B cell (primary cell): ENCODE results near the gene TJP2. TPM values are rescaled to one million over a fixed set of nuclear protein-coding genes. Genes with fewer than 3 reads are reported as not detected.

Source experiments
- ATAC-seq: fragments of 200-7000 bp; cut with Tn5 transposase; one replicate; pipeline ENCODE4 v1.10.0; 2021; ENCODE audit warnings: low read depth, mild to moderate bottlenecking, moderate number of reproducible peaks, moderate library complexity
- CTCF ChIA-PET: fragments of 350-600 bp; sonication (Branson Sonifier 250); formaldehyde crosslinking; loops from one replicate; lab custom pipeline; 2021; ENCODE audit warnings: antibody characterized with exemption, inconsistent platforms; lab: Charles Lee
- POLR2A ChIA-PET: fragments of 350-600 bp; sonication (Branson Sonifier 250); formaldehyde crosslinking; loops from one replicate; lab custom pipeline; 2021; ENCODE audit warnings: antibody characterized with exemption; lab: Charles Lee
- DNase-seq: peaks from one replicate; pipeline ENCODE4 v3.0.0; 2013
- H2AFZ ChIP-seq: 2 replicates; pipeline ENCODE4 v1.6.1; 2012; ENCODE audit warnings: mild to moderate bottlenecking, low read depth, low read length; ENCODE audit not compliant: insufficient read depth, poor library complexity, severe bottlenecking
- H3K27ac ChIP-seq, 2 donors: 1 replicate in 1 of 2; 2 replicates in 1 of 2; pipeline ENCODE4 v1.5.1; 2012 to 2013; ENCODE audit warnings: low read length in 2 of 2, mild to moderate bottlenecking in 2 of 2, moderate library complexity in 1 of 2
- H3K27me3 ChIP-seq, 4 experiments: fragments of 200-600 bp in 1 of 4; sonication (generic) in 1 of 4; replicated peaks in 1 of 4; 1 replicate in 2 of 4; 2 replicates in 2 of 4; pipeline versions ENCODE4 v1.6.1 to v1.7.0; 2013 to 2016; ENCODE audit warnings: low read length in 3 of 4, mild to moderate bottlenecking in 2 of 4, mixed read lengths in 1 of 4, moderate library complexity in 1 of 4; ENCODE audit not compliant: insufficient read depth in 4 of 4, control insufficient read depth in 3 of 4; ENCODE audit errors: control extremely low read depth in 1 of 4
- H3K36me3 ChIP-seq, 2 experiments: replicated peaks in 1 of 2; 1 replicate in 1 of 2; 2 replicates in 1 of 2; pipeline versions ENCODE4 v1.6.1 to v1.7.1; 2013; ENCODE audit warnings: low read length in 1 of 2; ENCODE audit not compliant: insufficient read depth in 2 of 2, control insufficient read depth in 1 of 2; ENCODE audit errors: control extremely low read depth in 1 of 2, extremely low read depth in 1 of 2
- H3K4me1 ChIP-seq, 2 donors: fragments of 200-600 bp in 1 of 2; sonication (generic) in 1 of 2; 1 replicate in 1 of 2; 2 replicates in 1 of 2; pipeline versions ENCODE4 v1.5.1 to v1.6.1; 2013 to 2017; ENCODE audit warnings: low read length in 2 of 2; ENCODE audit not compliant: control insufficient read depth in 2 of 2, insufficient read depth in 2 of 2
- H3K4me2 ChIP-seq: replicated peaks from 2 replicates; pipeline ENCODE3; 2012; ENCODE audit warnings: mild to moderate bottlenecking, low read depth, low read length; ENCODE audit not compliant: poor library complexity, severe bottlenecking
- H3K4me3 ChIP-seq, 5 experiments: fragments of 200-600 bp in 1 of 5; sonication (generic) in 1 of 5; 1 replicate in 3 of 5; 2 replicates in 2 of 5; pipeline versions ENCODE4 v1.5.1 to v1.7.0; 2011 to 2016; ENCODE audit warnings: low read length in 4 of 5, mild to moderate bottlenecking in 4 of 5, low read depth in 2 of 5, control low read depth in 1 of 5, moderate library complexity in 1 of 5; ENCODE audit not compliant: insufficient read depth in 1 of 5; ENCODE audit errors: control extremely low read depth in 1 of 5, extremely low read depth in 1 of 5
- H3K79me2 ChIP-seq: fragments of 200-600 bp; sonication (generic); one replicate; pipeline ENCODE4 v1.6.0; 2016; ENCODE audit warnings: low read length; ENCODE audit not compliant: control insufficient read depth, insufficient read depth
- H3K9ac ChIP-seq: fragments of 200-600 bp; sonication (generic); 2 replicates; pipeline ENCODE4 v1.6.1; 2017; ENCODE audit warnings: mild to moderate bottlenecking, low read length, moderate library complexity
- H3K9me3 ChIP-seq, 3 donors: one replicate each; pipeline versions ENCODE4 v1.6.1 to v1.7.1; 2013; ENCODE audit warnings: low read length in 2 of 3; ENCODE audit not compliant: control insufficient read depth in 2 of 3, insufficient read depth in 1 of 3; ENCODE audit errors: control extremely low read depth in 1 of 3
- H4K20me1 ChIP-seq: 2 replicates; pipeline ENCODE4 v1.6.0; 2012; ENCODE audit warnings: mild to moderate bottlenecking, low read length; ENCODE audit not compliant: insufficient read depth, control insufficient read depth, poor library complexity, severe bottlenecking
- H3K27ac Mint-ChIP-seq: one replicate; pipeline ENCODE4 v1.8.0; 2021; ENCODE audit warnings: mixed read lengths
- H3K27me3 Mint-ChIP-seq: one replicate; pipeline ENCODE4 v1.8.0; 2021; ENCODE audit warnings: mixed read lengths
- H3K4me1 Mint-ChIP-seq: one replicate; pipeline ENCODE4 v1.8.0; 2021; ENCODE audit warnings: mixed read lengths
- H3K4me3 Mint-ChIP-seq: one replicate; pipeline ENCODE4 v1.8.0; 2021; ENCODE audit warnings: mixed read lengths
- H3K9me3 Mint-ChIP-seq: one replicate; pipeline ENCODE4 v1.8.0; 2022; ENCODE audit warnings: mixed read lengths; ENCODE audit not compliant: insufficient read depth
- CTCF ChIP-seq: fragments of 200-600 bp; IDR thresholded peaks from one replicate; pipeline ENCODE4 v1.8.0; 2022; ENCODE audit warnings: antibody characterized with exemption, mild to moderate bottlenecking
- EZH2 ChIP-seq: IDR thresholded peaks from 2 replicates; pipeline ENCODE4 v1.6.1; 2012; ENCODE audit warnings: borderline replicate concordance, low read depth, mild to moderate bottlenecking, moderate library complexity, low read length; ENCODE audit not compliant: insufficient read depth, poor library complexity, severe bottlenecking
- WGBS: methylation state at CpG from one replicate; pipeline ENCODE4 v1.1.5; 2013; ENCODE audit warnings: missing lambda C conversion rate; ENCODE audit not compliant: insufficient coverage; 5-methylcytosine and 5-hydroxymethylcytosine counted together
- intact Hi-C: fragments of 100-400 bp; cut with micrococcal nuclease; formaldehyde crosslinking; loops from one replicate; pipeline ENCODE4 v1.10.0; 2022
- polyA plus RNA-seq: library from polyadenylated mRNA; depleted of rRNA; stranded (reverse); fragments of >200 nt; gene quantifications from 2 replicates; pipeline ENCODE4 v1.2.3, GENCODE V29; 2012
- total RNA-seq, 2 donors: library from RNA; stranded (reverse); fragments of 120-200 nt in 1 of 2; gene quantifications; 1 replicate in 1 of 2; 2 replicates in 1 of 2; pipeline versions ENCODE4 v1.2.3 to v1.2.4, GENCODE V29; 2013 to 2022

The TJP2 gene
- total and polyA plus RNA-seq, 2 donors (not counting 1 experiment from before 2014, with no cell fraction given) = 1.2 to 2.3 TPM

DNA sequence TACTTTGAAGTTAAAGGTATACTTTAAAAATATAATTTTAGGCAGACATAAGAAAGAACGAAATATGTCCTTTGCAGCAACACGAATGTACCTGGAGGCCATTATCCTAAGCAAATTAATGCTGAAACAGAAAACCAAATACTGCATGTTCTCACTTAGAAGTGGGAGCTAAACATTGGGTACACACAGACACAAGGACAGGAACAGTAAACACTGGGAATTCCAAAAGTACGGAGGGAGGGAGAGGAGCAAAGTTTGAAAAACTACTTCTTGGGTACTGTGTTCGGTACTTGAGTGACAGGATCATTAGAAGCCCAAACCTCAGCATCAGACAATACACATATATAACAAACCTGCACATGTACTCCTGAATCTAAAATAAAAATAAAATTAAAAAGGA is 40.9 kb downstream of the TJP2 start:
- no peak overlapping the region for H3K4me3 Mint-ChIP-seq
- H3K27me3 Mint-ChIP-seq = no peaks in the 10 kb centered on the region
- no peaks in the 10 kb centered on the region for H3K4me1 ChIP-seq
- H3K27ac Mint-ChIP-seq = no peak overlapping the region
- ChIA-PET POLR2A (no interaction called here), CTCF (no interaction called here)
- intact Hi-C loops = no loop called here
- ATAC-seq (no peak), DNase-seq (no peak)
- H4K20me1 ChIP-seq = no peaks in the 10 kb centered on the region
- no peak for TF ChIP-seq EZH2
- TF ChIP-seq CTCF = no peak
- H3K4me2 ChIP-seq = no peak overlapping the region
- no peaks in the 10 kb centered on the region for H3K79me2 ChIP-seq
- H3K9me3 ChIP-seq = no peaks in the 10 kb centered on the region
- no peaks in the 10 kb centered on the region for H3K27me3 ChIP-seq
- no peak overlapping the region for H3K9ac ChIP-seq
- H3K4me1 Mint-ChIP-seq = no peaks in the 10 kb centered on the region
- H3K36me3 ChIP-seq = no peaks in the 10 kb centered on the region
- H2AFZ ChIP-seq = no peak overlapping the region
- 80% methylated on average over 1 of the region's 4 CpGs for WGBS
- no peak overlapping the region for H3K4me3 ChIP-seq
- H3K27ac ChIP-seq = no peak overlapping the region
- no peaks in the 10 kb centered on the region for H3K9me3 Mint-ChIP-seq

DNA sequence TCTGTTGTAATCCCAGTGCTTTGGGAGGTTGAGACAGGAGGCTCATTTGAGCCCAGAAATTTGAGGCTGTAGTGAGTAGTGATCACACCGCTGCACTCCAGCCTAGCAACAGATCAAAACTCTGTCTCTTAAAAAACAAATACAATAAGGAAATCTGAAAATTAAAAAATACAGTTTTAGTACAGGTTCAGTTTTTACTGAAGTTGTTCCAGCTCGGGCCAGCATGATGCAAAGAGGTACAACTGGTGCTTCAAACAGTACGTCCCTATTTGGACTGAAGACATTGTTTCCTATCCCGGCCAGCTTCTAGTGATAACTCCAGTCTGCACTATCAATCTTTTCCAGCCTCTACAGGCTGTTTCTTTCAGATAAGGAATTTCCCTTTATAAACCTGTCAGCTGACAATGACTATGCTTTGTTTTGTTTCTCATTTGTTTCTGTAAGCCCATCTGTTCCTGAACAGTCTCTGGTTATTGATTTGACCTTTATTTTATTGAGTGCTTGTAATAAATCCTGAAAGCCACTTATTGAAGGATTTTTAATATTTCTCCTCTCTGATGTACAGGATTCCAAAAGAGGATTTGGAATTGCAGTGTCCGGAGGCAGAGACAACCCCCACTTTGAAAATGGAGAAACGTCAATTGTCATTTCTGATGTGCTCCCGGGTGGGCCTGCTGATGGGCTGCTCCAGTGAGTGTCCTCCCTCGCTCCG is 41.9 kb downstream of the TJP2 start:
- ChIA-PET CTCF (no interaction called here), POLR2A (no interaction called here)
- no peak overlapping the region for H3K4me2 ChIP-seq
- no peaks in the 10 kb centered on the region for H3K27me3 Mint-ChIP-seq
- no peak overlapping the region for H3K4me3 Mint-ChIP-seq
- no peaks in the 10 kb centered on the region for H3K4me1 Mint-ChIP-seq
- no peak for TF ChIP-seq EZH2
- no peak for TF ChIP-seq CTCF
- no peak overlapping the region for H2AFZ ChIP-seq
- ATAC-seq (no peak), DNase-seq (no peak)
- H3K27ac ChIP-seq = no peak overlapping the region
- H3K9me3 ChIP-seq = no peaks in the 10 kb centered on the region
- H4K20me1 ChIP-seq = no peaks in the 10 kb centered on the region
- H3K27me3 ChIP-seq = no peaks in the 10 kb centered on the region
- no peak overlapping the region for H3K9ac ChIP-seq
- H3K79me2 ChIP-seq = no peaks in the 10 kb centered on the region
- H3K9me3 Mint-ChIP-seq = no peaks in the 10 kb centered on the region
- no peaks in the 10 kb centered on the region for H3K4me1 ChIP-seq
- no peak overlapping the region for H3K27ac Mint-ChIP-seq
- WGBS = 88% methylated on average over 3 of the region's 9 CpGs
- H3K4me3 ChIP-seq = no peak overlapping the region
- no peaks in the 10 kb centered on the region for H3K36me3 ChIP-seq
- intact Hi-C loops = no loop called here
